ENCODE results near the gene GDPD4. TPM values are rescaled to one million over a fixed set of nuclear protein-coding genes. Genes with fewer than 3 reads are reported as not detected.

GDPD4 gene
- total and polyA plus RNA-seq, 9 of the 15 experiments (the other 6 are each of a cell fraction or from before 2014, with no cell fraction given): 0.40 TPM; not detected in 8

DNA sequence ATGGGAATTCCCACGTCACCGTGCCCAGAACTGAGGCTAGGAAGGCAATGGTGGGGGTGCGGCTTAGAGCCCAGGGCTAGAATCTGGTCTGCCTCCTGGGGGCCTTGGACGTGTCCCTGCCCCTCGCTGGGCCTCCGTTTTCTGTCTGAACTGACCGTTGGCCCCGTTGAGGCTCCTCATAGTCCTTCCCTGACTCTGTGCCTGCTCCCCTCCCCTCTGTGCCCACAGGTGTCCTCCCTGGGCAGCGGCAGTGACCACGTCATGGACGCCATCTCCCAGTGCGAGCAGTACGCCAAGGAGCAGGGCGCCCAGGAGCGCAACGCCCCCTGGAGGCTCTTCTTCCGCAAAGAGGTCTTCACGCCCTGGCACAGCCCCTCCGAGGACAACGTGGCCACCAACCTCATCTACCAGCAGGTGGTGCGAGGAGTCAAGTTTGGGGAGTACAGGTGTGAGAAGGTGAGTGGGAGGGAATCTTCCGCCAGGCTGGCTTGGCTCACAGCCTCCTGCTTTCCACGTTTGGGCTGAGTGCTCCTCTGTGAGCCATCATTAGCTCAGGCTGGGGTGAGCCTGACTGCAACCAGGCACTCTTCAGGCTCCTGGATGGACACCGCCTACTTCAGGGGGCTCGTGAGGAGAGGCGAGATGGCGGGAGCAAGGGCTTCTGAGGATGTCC lies 109.5 kb downstream of the GDPD4 start (continued):
- TF ChIP-seq, protein P1, sequence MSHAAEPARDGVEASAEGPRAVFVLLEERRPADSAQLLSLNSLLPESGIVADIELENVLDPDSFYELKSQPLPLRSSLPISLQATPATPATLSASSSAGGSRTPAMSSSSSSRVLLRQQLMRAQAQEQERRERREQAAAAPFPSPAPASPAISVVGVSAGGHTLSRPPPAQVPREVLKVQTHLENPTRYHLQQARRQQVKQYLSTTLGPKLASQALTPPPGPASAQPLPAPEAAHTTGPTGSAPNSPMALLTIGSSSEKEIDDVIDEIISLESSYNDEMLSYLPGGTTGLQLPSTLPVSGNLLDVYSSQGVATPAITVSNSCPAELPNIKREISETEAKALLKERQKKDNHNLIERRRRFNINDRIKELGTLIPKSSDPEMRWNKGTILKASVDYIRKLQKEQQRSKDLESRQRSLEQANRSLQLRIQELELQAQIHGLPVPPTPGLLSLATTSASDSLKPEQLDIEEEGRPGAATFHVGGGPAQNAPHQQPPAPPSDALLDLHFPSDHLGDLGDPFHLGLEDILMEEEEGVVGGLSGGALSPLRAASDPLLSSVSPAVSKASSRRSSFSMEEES (CRISPR knock-in tag; IDR thresholded peaks at IDR 0.05): no peak
- no peak for TF ChIP-seq ZNF184 (CRISPR knock-in tag; IDR thresholded peaks at IDR 0.05)
- TF ChIP-seq SRSF3 (IDR thresholded peaks at IDR 0.05; ENCODE audit: insufficient read depth, low read length): no peak
- TF ChIP-seq ZNF197 (CRISPR knock-in tag; IDR thresholded peaks at IDR 0.05; ENCODE audit: low read depth): no peak
- TF ChIP-seq, protein P2, sequence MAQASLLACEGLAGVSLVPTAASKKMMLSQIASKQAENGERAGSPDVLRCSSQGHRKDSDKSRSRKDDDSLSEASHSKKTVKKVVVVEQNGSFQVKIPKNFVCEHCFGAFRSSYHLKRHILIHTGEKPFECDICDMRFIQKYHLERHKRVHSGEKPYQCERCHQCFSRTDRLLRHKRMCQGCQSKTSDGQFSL (CRISPR knock-in tag; IDR thresholded peaks at IDR 0.05): peak; percentile 70; the same call in 1 of the 2 replicates
- TF ChIP-seq, protein P2 (tag; IDR thresholded peaks at IDR 0.05): no peak
- TF ChIP-seq ZZZ3 (IDR thresholded peaks at IDR 0.05): 0 out of 2 replicates have a peak, but pooled peaks have one; percentile 31
- TF ChIP-seq, protein P3, sequence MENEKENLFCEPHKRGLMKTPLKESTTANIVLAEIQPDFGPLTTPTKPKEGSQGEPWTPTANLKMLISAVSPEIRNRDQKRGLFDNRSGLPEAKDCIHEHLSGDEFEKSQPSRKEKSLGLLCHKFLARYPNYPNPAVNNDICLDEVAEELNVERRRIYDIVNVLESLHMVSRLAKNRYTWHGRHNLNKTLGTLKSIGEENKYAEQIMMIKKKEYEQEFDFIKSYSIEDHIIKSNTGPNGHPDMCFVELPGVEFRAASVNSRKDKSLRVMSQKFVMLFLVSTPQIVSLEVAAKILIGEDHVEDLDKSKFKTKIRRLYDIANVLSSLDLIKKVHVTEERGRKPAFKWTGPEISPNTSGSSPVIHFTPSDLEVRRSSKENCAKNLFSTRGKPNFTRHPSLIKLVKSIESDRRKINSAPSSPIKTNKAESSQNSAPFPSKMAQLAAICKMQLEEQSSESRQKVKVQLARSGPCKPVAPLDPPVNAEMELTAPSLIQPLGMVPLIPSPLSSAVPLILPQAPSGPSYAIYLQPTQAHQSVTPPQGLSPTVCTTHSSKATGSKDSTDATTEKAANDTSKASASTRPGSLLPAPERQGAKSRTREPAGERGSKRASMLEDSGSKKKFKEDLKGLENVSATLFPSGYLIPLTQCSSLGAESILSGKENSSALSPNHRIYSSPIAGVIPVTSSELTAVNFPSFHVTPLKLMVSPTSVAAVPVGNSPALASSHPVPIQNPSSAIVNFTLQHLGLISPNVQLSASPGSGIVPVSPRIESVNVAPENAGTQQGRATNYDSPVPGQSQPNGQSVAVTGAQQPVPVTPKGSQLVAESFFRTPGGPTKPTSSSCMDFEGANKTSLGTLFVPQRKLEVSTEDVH (IDR thresholded peaks at IDR 0.05; ENCODE audit: low read depth, partially characterized antibody): no peak
- no peak for TF ChIP-seq ETV6 (IDR thresholded peaks at IDR 0.05; ENCODE audit: borderline replicate concordance in 1 of 2, low read depth in 2 of 2, low read length in 1 of 2)
- TF ChIP-seq ETV6 (CRISPR knock-in tag; IDR thresholded peaks at IDR 0.05; ENCODE audit: borderline replicate concordance): no peak
- no peak for TF ChIP-seq ZNF41 (CRISPR knock-in tag; conservative IDR thresholded peaks at IDR 0.05)
- TF ChIP-seq MAFG (tag; conservative IDR thresholded peaks at IDR 0.05): no peak
- TF ChIP-seq, protein P4, sequence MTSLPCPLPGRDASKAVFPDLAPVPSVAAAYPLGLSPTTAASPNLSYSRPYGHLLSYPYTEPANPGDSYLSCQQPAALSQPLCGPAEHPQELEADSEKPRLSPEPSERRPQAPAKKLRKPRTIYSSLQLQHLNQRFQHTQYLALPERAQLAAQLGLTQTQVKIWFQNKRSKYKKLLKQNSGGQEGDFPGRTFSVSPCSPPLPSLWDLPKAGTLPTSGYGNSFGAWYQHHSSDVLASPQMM (CRISPR knock-in tag; IDR thresholded peaks at IDR 0.05): no peak
- 0 out of 2 replicates have a peak, but pooled peaks have one; percentile 30 for TF ChIP-seq SMAD4 (CRISPR knock-in tag; conservative IDR thresholded peaks at IDR 0.05)
- peak; percentile 40; the same call in 1 of the 2 replicates for TF ChIP-seq CBX1 (IDR thresholded peaks at IDR 0.05; ENCODE audit: low read depth)
- peak; percentile 68 for TF ChIP-seq TOE1 (IDR thresholded peaks at IDR 0.05; ENCODE audit: borderline replicate concordance)
- peak; percentile 66; the same call in 1 of the 2 replicates for TF ChIP-seq TOE1 (CRISPR knock-in tag; IDR thresholded peaks at IDR 0.05; ENCODE audit: borderline replicate concordance, low read depth)
- TF ChIP-seq U2AF1 (optimal IDR thresholded peaks at IDR 0.05; ENCODE audit: low read depth, low read length): no peak
- peak; percentile 68 for TF ChIP-seq POLR2G (IDR thresholded peaks at IDR 0.05; ENCODE audit: low read depth, low read length)
- TF ChIP-seq ZNF717 (CRISPR knock-in tag; IDR thresholded peaks at IDR 0.05): no peak
- no peak for TF ChIP-seq ZNF24 (IDR thresholded peaks at IDR 0.05)
